ENCODE measurements around the gene BFAR.
"Not testable (repeated sequence)": the region's sequence is repeated elsewhere in the genome, so short reads cannot be mapped to it uniquely, and the experiment has no call there.

The BFAR gene

DNA sequence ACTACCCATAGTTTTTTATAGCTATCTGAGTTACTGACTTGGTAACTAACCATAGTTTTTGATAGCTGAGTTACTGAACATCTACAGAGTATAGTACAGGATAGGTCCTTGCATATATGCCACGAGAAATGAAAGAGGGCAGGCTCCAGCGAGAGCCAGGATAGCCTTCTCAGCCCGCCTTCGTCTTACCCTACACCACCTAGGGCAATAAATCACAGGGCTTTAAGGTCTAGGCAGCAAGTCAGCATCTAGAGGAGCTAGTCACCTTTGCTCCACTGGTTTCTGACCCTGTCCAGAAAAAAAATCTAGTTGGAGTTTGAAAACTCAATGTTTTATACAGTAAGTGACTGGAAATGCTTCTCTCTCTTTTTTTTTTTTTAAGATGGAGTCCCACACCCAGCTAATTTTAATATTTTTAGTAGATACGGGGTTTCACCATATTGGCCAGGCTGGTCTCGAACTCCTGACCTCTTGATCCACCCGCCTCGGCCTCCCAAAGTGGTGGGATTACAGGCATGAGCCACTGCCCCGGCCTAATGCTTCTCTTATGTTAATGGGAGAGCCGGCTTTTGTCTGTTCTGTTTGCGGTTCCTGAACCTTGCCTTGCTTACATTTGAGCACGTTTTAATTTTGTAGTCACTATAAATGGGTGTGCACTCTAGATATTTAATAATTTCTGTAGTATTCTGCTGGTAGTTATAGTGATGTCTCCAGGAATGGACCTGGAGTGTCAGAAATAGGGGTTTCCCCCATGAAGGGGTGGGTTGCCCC lies 2.8 kb downstream of the BFAR start:
- DNase-seq (ENCODE audit: low read depth in 3 of 3, low spot score in 1 of 3) = no peak

DNA sequence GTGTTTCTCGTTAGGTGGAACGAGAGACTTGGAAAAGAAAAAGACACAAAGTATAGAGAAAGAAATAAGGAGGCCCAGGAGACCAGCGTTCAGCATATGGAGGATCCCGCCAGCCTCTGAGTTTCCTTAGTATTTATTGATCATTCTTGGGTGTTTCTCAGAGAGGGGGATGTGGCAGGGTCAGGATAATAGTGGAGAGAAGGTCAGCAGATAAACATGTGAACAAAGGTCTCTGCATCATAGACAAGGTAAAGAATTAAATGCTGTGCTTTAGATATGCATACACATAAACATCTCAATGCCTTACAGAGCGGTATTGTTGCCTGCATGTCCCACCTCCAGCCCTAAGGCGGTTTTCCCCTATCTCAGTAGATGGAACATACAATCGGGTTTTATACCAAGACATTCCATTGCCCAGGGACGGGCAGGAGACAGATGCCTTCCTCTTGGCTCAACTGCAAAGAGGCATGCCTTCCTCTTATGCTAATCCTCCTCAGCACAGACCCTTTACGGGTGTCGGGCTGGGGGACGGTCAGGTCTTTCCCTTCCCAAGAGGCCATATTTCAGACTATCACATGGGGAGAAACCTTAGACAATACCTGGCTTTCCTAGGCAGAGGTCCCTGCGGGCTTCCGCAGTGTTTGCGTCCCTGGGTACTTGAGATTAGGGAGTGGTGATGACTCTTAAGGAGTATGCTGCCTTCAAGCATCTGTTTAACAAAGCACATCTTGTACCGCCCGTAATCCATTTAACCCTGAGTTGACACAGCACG lies 3.6 kb downstream of the BFAR start:
- not testable (repeated sequence) for DNase-seq (ENCODE audit: low read depth in 3 of 3, low spot score in 1 of 3)

DNA sequence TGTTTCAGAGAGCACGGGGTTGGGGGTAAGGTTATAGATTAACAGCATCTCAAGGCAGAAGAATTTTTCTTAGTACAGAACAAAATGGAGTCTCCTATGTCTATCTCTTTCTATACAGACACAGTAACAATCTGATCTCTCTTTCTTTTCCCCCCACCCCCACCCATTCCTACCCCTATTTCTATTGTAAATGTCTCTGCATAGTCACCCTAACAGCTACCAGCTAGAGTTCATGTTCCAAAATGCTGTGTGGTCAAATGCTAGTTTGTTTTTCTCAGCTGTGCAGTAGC lies 4.1 kb downstream of the BFAR start:
- not testable (repeated sequence) for DNase-seq (ENCODE audit: low read depth in 3 of 3, low spot score in 1 of 3)

- no peak for DNase-seq (ENCODE audit: low read depth in 3 of 3, low spot score in 1 of 3)
These were observed 7.8 kb downstream of the BFAR start for GRCh38 chr16:14640538-14640937.

DNA sequence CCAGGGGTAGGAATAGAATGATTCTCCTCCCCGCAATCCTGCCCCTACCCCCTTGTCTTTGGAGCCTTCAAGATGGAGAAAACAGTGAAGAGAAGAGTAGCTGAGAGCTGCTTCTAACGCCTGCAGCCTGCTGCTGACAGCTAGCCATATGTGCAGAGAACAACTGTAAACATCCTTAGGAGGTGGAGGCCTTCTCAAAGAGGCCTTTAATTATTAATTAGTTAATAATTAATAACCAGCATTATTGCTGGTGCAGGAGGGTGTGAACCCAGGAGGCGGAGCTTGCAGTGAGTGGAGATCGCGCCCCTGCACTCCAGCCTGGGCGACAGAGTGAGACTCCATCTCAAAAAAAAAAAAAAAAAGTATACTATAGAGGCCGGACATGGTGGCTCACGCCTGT lies 8.5 kb downstream of the BFAR start:
- no peak for DNase-seq (ENCODE audit: low read depth in 3 of 3, low spot score in 1 of 3)

- no peak for DNase-seq (ENCODE audit: low read depth in 3 of 3, low spot score in 1 of 3)
These were observed 9.2 kb downstream of the BFAR start for GRCh38 chr16:14641926-14642325.

GRCh38 chr16:14649816-14650215 lies 17.1 kb downstream of the BFAR start:
- DNase-seq (ENCODE audit: low read depth in 3 of 3, low spot score in 1 of 3) = no peak

GRCh38 chr16:14650629-14651028 lies 17.9 kb downstream of the BFAR start:
- no peak for DNase-seq (ENCODE audit: low read depth in 3 of 3, low spot score in 1 of 3)

DNA sequence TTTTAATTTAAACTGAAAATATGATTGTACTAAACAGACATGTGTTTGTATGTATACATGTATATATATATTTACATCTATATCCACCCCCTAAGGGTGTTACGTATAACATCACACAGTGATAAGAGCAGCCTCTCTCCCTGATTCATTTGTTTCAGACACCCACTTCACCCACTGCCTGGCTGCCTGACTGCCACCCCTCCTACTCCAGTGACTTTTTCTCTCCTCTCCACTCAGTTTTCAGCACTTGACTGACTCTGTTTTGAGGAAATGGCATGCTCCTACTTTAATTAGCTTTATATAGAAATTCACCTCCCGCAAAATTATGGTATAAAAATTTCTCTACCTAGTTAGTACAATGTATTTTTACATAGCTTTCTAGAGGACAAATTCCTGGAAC lies 20.0 kb downstream of the BFAR start:
- no peak for DNase-seq (ENCODE audit: low read depth in 3 of 3, low spot score in 1 of 3)

- no peak for DNase-seq (ENCODE audit: low read depth in 3 of 3, low spot score in 1 of 3)
These were observed 25.3 kb downstream of the BFAR start for GRCh38 chr16:14658063-14658462.

- DNase-seq (ENCODE audit: low read depth in 3 of 3, low spot score in 1 of 3) = no peak
These were observed 34.9 kb downstream of the BFAR start for GRCh38 chr16:14667347-14668266.

- DNase-seq (ENCODE audit: low read depth in 3 of 3, low spot score in 1 of 3) = no peak
These were observed 35.9 kb downstream of the BFAR start for GRCh38 chr16:14668556-14669223.

DNA sequence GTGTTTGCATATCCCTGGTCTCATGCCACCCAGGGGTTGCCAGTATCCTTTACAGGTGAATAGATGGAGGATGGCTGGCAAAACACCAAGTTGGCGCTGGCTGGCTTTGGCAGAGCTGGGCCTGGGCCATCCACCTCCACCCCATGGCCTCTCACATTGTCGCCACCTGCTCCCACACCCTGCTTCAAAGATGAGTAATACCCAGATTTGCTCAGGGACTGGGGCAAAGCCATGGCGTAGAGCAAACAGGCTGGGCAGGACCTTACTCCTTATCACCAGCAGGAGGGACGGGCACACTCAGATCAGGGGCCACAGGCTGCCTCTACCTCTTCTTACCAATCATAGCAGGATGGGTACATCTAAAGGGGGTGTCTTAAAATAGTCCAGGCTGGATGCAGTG lies 37.0 kb downstream of the BFAR start:
- DNase-seq (ENCODE audit: low read depth in 3 of 3, low spot score in 1 of 3) = no peak

DNA sequence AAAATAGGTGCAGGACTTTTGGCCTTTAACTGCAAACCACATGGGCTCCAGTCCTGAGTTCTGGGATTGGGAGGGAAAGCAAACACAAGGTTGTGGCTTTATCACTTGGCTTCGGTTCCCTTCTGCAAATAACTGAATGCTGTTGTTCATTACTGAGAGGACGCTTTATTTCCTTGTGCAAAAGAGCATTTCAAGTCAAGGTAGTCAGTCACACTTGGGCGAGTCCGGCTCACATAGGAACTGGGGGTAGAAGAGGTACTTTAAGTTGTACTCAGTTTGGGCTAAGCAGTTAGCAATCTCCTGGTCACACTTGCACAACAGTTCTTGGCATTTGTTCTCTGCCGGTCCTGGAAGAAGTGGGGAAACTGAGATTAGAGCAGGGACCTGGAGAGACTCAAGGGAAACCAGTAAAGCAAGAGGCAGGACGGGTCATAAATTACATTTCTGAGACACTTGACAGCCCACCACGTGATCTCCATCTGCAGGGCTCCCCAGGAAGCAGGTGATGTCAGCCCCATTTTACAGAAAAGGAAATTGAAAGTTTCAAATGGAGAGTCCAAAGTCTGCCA lies 39.7 kb downstream of the BFAR start:
- no peak for DNase-seq (ENCODE audit: low read depth in 3 of 3, low spot score in 1 of 3)

- no peak for DNase-seq (ENCODE audit: low read depth in 3 of 3, low spot score in 1 of 3)
These were observed 43.9 kb downstream of the BFAR start for GRCh38 chr16:14676633-14677032.

GRCh38 chr16:14677627-14678026 lies 44.9 kb downstream of the BFAR start:
- DNase-seq (ENCODE audit: low read depth in 3 of 3, low spot score in 1 of 3) = no peak

GRCh38 chr16:14678748-14679497 lies 46.2 kb downstream of the BFAR start:
- no peak for DNase-seq (ENCODE audit: low read depth in 3 of 3, low spot score in 1 of 3)

GRCh38 chr16:14680396-14680795 lies 47.6 kb downstream of the BFAR start:
- not testable (repeated sequence) for DNase-seq (ENCODE audit: low read depth in 3 of 3, low spot score in 1 of 3)

DNA sequence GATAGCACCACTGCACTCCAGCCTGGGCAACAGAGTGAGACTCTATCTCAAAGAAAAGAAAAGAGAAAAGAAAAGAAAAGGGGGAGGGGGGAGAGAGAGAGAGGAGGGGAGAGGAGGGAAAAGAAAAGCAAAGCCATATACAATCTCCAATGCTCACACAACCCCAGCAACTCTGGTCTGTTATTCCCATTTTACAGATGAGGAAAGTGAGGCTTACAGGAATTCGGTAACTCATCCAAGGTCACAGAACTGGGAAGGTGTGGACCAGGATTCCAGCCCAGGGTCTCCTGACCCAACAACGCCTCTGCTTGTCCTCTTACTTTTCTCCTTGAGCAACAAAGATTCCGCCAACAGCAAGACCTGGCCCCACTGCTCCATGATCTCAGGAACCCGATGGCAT lies 48.4 kb downstream of the BFAR start:
- no peak for DNase-seq (ENCODE audit: low read depth in 3 of 3, low spot score in 1 of 3)

DNA sequence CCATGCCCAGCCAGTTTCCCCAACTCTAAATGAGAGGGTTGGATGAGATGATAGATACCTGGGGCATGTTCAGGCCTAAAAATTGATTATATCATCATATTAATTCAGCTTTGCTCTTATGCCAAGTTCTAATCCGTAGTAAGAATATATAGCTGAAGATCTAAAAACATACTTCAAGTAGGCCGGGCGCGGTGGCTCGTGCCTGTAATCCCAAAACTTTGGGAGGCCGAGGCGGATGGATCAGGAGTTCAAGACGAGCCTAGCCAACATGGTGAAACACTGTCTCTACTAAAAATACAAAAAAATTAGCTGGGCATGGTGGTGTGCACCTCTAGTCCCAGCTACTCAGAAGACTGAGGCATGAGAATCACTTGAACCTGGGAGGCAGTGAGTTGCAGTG lies 49.4 kb downstream of the BFAR start:
- no peak for DNase-seq (ENCODE audit: low read depth in 3 of 3, low spot score in 1 of 3)
